ENCODE measurements around the gene PES1.
"Not testable (repeated sequence)": the region's sequence is repeated elsewhere in the genome, so short reads cannot be mapped to it uniquely, and the experiment has no call there.

PES1 gene

DNA sequence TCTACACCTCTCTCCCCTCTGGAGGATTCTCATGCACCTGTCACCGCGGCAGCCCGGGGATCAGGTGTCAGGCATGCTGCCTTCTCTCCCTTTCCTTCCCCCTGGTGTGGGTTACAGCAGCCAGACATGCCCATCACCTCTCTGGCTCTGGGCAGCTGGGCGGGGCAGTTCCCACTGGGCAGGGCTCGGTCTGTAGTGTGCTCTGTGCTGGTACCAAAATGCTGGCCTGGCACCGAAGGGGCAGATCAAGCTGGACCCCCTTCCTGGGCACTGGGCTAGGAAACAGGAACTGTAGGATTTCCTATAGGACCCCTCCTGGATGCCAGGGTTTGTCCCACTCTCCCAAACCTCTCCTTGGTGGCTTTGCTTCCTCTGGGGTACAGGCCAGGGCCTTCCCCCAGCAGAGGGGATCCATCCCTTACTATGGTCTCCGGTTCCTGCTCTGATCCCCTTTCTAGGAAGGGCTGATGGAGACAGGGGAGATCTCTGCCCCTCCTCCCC, 18.1 kb downstream of the PES1 start:
- no peak for DNase-seq

DNA sequence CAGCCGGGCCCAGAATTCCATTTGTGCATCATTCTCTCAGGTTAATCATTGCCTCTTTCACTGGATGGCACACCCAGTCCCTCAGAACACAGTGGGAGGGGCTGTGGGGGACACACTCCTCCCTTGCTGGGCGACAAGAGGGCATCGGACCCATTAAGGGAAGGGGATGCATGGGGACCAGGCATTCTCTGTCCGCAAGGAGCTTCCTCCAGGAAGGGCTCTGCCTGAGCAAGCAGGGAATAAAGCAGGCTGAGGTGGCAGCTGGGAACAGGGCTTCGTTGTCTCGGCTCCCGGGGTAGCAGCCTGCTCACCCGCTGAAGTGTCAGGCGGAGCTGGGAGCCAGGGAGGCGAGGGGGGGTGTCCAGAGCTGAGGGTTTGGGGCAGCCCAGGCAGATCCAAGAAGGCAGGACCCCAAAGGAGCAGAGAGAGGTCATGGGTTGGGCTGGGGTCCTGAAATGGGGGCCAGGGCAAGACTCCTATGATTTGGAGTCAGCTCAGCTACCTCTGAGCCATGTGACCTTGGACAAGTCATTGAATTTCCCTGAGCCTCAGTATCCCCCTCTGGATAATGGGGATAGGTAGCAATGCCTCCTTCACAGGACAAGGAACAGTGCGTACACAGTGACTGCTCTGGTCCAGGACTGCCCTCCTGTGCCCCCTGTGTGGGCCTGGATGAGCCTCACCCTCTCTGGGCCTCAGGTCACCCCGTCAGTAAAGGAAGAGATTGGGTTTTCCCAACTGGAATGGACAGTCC, 18.7 kb downstream of the PES1 start:
- DNase-seq: no peak

DNA sequence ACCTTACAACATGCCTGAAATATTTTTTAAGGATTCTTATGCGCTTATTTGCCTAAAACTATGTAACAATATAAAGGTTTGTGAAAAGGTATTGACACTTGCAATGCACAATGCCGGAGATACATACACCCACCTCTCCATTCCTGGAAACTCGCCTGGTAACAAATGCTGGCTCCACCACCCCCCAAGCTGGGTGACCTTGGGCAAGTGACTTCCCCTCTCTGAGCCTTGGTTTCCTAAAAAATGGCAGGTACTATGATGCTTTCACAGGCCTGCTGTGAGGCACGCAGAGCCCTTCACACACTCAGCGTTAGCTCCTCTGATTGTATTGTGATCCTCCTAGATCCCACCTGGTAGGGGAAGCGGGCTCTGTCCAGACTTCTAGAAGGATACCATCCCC, 19.5 kb downstream of the PES1 start:
- DNase-seq: no peak

DNA sequence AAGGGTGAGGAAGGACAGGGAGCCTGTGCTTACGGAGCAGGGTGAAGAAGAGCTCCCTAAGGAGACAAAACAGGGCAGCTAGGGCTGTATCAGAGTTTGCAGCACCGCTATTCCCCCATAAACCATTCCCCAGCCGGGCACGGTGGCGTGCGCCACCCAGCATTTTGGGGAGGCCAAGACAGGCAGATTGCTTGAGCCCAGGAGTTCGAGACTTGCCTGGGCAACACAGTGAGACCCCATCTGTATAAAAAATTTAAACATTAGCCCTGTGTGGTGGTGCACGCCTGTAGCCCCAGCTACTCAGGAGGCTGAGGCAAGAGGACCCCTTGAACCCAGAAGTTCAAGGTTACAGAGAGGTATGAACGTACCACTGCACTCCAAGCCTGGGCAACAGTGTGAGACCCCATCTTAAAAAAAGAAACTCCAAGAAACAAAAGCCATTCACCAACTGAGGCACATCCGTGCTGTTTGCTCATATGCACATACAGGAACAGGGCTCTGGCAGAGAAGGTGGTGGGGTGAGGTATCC, 22.0 kb downstream of the PES1 start:
- no peak for DNase-seq

DNA sequence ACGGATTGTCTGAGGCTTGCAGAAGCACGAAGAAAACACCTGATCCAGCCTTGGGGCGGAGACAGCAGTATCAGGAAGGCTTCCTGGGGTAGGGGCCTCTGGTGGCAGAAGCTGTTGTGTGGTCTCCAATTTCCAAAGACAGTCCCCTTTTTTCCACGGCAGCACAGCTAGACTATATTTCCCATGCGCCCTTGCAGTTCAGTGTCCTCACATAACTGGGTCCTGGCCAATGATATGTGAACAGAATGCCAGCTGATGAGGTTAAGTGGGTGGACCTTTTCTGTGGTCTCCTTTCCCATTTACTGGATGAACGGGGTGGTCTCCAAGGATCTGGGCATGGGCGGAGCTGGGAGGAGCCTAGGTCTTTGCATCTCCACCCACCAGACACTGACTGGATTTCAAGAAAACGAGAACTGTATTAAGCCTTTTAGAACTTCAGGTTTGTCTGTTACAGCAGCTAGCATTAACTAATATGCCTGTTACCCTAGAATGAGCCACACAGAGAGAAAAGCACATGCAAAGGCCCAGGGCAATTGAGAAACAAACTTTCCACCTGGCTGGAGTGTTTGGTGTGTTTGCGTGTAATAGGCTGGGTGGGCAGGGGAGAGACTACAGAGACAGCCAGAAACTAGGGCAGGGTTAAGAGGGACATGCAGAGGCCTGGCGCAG, 23.4 kb downstream of the PES1 start:
- DNase-seq: no peak

DNA sequence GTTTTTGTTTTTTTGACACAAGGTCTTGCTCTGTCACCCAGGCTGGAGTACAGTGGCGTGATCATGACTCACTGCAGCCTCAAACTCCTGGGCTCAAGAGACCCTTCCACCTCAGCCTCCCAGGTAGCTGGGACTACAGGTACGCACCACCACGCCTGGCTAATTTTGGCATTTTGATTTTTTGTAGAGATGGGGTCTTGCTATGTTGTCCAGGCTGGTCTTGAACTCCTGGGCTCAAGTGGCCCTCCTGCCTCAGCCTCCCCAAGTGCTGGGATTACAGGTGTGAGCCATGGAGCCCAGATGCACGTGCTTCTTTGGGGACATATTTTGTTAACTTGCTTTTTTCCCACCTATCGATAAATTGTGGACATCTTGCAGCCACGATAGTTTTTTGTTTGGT, 24.4 kb downstream of the PES1 start:
- DNase-seq: not testable (repeated sequence)

DNA sequence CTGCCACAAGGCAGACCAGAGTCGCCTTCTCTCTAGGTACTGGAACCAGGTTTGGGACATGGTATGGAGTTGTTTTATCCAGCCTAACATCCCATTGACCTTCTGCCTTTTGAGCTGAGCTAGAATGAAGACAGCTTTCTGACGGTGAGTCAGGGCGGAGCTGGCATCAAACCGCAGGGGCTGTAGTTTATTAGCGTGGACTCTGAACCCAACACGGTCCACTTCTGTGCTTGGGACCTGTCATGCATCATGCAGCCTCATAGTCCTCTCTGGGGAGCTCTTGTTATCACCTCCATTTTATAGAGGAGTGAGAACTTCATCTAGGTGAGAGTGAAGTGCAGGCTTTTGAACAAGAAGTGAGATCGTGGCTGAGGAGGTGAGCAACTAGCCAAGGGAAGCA, 25.6 kb downstream of the PES1 start:
- no peak for DNase-seq

DNA sequence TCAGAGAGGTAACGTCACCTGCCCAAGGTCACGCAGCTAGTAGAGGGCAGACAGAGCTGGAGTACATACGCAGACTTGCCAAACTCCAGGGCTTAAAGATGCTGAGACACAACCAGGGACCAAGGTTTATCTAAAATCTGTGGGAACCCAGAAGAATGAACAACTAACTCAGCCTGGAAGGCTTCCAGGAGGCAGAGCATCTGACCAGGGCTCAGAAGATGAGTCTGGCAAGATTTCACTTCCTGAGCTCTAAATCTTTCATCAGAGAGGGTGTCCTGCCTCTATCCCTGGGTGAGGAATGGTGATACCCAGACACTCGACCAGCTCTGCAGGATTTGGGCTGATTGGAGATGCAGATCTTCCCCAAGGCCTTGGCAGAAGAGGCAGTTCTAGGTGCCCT, 26.4 kb downstream of the PES1 start:
- no peak for DNase-seq

DNA sequence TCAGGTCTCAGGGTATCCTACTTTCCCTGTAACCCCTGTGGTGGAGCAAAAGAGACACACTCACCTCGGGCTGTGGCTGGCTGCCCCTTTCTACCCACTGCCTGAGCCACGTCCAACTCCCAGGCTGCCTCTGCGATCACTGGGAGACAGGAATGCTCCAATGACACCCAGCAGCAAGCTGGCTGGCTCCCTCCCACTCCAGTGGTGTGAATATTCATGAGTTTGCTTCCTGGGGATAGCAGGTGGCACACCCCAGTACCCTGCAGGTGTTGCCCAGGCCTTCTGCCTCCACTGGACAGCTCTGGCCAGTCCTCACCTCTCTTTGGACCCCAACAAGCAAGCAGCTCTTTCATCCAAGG, 27.0 kb downstream of the PES1 start:
- no peak for DNase-seq

DNA sequence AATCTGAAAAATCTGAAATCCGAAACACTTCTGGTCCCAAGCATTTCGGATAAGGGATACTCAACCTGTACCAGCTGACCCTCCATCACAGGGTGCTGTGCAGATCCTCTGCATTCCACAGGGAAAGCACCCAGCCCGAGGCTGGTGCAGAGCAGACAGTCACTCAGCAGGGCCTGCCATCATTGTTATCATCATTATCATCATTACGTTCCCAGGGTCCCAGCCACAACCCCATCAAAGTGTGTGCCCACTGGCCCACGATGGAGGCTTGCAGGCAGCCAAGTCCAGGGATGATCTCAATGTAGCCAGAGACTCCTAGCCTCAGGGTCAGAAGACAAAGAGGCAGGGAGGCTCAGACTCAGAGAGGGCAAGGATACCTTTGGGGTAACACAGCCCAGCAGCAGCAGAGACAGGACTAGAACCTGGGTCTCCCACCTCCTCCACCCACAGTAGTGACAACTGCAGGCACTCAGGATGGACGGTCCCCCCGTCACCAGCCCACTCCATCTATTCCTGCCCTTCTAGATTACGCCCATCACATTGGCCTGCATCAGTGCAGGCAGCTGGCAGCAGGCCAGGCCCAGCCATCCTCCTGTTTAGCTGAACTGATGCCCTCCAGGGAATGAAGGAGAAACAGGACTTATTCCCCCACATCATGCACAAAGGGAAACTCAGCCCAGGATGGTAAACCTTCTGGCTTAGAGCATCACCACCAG, 27.5 kb downstream of the PES1 start:
- DNase-seq: no peak

DNA sequence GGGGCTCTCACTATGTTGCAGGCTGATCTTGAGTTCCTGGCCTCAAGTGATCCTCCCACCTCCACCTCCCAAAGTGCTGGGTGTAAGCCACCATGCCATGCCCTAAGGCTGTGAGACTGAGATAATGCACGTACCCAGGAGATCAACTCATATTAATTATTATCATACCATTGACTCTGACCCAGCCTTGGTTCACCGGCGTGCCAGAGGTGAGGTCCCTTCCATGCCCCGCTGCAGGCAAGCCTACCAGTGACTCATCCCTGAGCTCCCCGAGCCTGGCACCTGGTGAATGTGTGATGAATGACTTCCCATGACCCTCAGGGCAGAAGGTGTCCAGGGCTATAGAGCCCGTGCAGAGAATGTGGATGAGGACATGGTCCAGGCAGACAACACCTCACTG, 29.3 kb downstream of the PES1 start:
- no peak for DNase-seq

DNA sequence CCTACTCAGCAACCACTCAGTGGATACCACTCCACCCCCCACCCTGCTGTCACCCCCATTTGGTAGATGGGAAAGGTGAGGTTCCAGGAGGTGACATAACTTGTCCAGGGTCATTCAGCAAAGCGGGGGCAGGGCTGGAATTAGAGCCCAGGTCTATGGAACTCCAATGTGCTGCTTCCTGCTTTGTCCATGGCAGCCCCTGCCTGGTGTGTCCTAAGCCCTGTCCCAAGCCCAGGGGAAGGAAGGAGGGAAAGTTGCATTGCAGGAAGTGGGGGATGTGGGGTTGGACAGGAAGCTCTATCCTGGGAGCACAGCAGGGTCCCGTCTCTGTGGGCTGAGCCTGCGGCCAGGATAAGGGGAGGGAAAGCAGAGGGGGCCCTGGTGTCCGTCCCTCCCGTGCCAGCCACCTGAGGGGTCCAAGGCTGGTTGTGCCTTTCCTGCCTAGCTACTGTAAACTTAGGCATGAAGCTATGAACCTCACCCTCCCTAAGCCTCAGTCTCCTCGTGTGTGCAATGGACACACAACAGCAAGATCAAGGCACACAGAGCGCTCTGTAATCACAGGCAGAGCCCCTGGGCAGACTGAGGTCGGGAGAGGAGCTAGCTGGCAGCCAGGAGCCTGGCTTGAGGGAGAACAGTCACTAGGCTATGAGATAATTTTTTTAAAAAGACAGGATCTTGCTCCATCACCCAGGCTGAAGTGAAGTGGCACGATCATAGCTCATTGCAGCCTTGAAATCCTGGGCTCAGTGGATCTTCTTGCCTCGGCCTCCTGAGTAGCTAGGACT, 30.1 kb downstream of the PES1 start:
- DNase-seq: no peak

DNA sequence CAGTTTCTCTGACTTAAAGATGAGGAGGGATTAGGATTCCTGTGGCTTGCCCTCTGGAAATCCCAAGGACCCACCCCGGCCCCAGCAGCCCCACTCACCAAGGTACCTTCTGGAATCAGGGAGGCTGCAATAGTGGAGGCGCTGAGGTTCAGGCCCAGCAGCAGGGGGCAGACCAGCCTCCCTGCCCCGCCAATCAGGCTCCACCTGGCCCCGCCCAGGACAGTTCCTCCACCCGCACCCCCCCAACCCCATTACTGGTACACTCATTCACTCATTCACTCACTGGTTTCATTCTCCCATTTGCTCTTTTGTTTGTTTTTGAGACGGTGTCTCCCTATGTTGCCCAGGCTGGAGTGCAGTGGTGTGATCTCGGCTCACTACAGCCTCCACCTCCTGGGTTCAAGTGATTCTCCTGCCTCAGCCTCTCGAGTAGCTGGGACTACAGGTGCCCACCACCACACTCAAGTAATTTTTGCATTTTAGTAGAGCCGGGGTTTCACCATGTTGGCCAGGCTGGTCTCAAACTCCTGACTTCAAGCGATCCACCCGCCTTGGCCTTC, 31.0 kb downstream of the PES1 start:
- not testable (repeated sequence) for DNase-seq

DNA sequence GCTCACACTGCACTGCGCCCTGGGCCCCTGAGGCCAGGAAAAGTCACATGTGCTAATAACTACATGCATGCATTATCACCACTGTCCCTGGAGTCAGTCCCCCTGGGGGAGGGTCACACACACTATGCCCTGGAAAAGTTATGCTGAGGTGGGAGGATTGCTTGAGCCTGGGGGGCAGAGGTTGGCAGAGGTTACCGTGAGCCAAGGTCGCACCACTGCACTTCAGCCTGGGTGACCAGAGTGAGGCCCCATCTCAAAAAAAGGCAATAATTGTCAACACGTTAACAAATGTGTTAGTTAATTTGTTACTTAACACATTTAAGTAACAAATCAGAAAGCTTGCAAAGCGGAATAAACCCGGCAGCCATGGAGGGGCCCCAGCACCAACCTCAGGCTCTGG, 31.8 kb downstream of the PES1 start:
- no peak for DNase-seq

DNA sequence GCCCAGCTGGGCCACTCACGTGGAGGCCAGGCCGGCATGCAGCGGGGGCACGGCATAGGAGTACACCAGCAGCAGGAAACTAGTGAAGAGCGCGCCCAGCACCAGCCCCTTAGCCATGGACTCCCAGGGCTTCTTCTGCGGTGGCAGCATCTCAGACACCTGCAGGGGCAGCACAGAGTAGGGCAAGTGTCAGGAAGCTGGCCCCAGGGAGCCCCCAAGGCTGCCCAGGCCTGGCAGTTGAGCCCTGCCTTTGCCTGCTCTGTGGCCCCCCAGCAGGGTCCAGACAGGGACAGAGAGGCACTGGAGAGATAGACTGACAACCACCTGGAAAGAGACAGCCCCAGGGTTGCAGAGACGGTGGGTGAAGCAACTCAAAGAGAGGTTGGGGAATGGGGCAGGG, 34.5 kb downstream of the PES1 start:
- DNase-seq: no peak

DNA sequence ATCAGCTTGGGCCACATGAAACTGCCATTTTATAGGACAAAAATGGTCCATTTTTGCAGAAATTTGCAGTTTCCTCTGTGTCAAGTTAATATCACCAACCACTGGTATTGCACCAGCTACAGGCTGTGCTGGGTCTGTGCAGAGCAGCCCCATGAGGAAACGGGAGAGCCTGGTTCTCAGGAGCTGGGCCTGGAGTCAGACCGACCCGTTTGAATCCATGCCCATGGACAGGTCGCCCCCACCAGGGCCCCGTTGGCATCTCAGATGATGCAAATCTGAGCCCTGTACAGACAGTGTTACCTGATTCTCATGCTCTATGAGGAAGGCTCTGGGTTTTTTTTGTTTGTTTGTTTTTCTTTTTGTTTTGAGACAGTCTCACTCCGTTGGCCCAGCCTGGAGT, 35.3 kb downstream of the PES1 start:
- no peak for DNase-seq

DNA sequence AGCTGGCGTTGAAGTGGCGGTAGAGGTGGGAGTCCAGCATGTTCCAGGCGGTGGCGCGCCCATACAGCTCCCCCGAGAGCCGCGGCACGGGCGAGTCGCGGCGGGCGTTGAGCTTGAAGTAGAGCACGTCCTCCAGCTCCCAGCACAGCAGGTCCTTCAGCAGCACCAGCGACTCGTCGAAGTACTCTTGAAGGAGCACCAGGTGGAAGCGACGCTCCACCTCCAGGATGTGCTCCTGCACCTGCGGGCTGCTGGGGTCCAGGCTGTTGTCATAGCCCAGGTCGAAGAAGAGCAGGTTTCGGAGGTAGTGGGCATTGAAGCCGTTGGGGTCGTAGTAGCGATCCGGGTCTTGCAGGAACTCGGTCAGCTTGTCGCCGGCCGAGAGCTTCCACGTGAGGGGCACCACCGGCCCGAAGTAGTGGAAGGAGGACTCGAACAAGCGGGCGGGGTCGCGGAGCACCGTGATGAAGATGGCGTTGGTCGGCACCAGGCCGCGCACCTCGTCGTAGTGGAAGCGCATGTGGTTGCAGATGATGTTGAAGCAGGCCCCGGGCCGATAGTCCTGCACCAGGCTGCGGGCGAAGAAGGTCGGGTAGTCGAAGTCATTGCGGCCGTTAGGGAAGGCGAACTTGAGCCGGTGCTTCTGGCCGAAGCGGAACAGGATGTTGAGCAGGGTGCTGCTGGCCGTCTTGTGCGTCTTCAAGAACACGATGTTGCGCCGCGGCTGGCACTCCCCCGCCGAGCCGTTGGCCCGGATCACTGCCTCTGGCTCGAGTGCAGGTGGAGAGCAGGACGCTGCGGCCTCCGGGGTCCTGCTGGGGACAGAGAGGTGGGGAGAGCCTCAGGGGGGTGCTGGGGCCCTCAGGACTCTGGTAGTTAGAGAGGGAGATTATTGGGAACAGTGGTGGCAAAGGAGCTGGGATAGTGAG, 36.2 kb downstream of the PES1 start:
- no peak for DNase-seq

DNA sequence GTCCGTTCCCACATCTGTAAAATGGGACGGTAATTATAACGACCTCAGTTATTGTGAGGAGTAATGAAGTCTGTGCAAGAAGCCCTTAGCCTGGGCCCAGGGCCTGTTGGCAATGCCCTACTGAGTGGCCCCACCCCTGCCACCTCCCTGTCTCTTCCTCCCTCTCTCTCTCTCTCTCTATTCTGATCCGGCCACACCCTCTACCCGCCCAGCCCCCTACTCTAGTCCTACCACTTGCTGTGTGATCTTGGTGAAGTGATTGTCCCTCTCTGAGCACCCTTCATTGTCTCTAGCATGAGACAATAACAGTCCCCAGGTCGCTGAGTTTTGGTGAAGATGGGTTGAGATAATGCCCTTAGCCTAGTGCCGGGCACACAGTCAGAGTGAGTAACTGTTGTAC, 37.7 kb downstream of the PES1 start:
- no peak for DNase-seq

DNA sequence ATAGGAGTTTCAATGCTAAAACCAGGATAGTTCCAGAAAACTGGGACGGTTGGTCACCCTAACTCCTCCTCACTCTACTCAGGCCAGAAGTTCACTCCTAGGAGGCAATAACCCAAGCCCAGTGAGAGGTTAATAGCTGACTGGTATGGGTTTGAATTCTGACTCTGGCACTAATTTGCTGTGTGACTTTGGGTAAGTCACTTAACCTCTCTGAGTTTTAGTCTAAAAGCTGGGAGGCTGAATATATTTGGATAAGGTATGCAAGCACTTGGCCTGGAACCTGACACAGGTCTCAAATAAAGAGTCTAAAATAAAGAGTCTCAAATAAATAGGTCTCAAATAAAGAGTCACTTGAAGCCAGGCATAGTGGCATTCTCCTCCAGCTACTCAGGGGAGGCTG, 39.0 kb downstream of the PES1 start:
- DNase-seq: no peak

DNA sequence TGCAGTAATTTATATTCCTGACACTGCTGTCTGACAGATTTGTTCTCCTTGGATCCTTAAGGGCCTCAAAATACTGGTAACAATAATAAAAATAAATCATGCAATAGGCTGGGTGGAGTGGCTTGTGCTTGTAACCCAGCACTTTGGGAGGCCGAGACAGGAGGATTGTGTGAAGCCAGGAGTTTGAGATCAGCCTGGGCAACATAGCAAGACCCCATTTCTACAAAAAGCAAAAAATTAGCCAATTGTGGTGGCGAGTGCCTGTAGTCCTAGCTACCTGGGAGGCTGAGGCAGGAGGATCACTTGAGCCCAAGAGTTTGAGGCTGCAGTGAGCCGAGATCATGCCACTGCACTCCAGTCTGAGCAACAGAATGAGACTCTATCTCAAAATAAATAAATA, 39.9 kb downstream of the PES1 start:
- not testable (repeated sequence) for DNase-seq

DNA sequence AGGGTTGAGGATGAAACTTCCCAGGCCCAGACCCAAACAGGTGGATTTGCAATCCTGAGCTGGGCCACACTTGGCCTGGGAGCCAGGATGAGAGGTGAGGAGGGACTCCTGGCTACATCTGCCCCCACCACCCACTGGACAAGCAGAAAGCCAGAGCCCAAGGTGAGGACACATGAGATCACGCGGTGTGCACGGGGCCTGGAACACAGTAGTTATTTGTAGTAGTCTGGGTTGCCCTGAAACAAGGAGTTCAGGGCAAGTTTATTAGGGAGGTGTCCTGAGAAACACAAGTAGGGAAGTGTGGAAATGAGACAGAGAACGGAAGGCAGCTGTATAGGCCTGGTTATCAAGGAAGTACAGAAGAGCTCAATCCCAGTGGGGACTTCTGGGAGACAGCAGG, 44.5 kb downstream of the PES1 start:
- no peak for DNase-seq

DNA sequence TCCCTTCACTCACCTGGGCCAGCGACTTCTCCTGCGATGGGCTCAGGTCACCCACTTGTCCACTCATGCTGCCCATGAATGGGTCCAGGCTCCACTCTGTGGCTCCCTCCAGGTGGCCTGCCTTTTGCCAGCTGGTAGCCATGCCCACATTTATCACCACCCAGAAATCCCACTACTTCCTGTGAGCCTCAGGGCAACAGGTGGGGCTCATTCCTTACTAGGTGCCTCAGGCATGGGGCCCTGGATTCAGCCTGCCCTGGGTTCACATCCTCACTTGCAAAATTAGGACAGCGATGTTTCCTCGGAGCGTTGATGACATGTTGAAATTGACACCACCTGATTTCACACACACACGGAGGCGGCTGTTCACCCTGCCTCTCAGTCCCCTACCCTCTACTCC, 45.1 kb downstream of the PES1 start, which contains the start of gene SEC14L6:
Gene SEC14L6, minus strand, starts transcription at position 126 of the 400 bp plus-strand sequence. Its CDS starts 59 bp downstream, at position 67.
- DNase-seq: no peak
